NCI-H345 treated with DMSO at 0.1 percent for 48 hours (cell line): Measurements from ENCODE around the gene ABCC4.
"Not testable (repeated sequence)": the region's sequence is repeated elsewhere in the genome, so short reads cannot be mapped to it uniquely, and the experiment has no call there.

ENCODE experiments used
- DNase-seq: peaks from one replicate; lab custom pipeline; 2025; ENCODE audit not compliant: unreplicated experiment; lab: John Stamatoyannopoulos, UW

ABCC4 gene

GRCh38 chr13:95174517-95174916, 126.7 kb downstream of the ABCC4 start:
- DNase-seq, result no peak

GRCh38 chr13:95168191-95168590, 133.1 kb downstream of the ABCC4 start:
- DNase-seq, result no peak

- not testable (repeated sequence) for DNase-seq
Measured at GRCh38 chr13:95167003-95167402, 134.2 kb downstream of the ABCC4 start.

GRCh38 chr13:95164830-95165229, 136.4 kb downstream of the ABCC4 start:
- DNase-seq, result no peak

GRCh38 chr13:95160112-95160906, 140.9 kb downstream of the ABCC4 start:
- peak; percentile 13 for DNase-seq

- no peak for DNase-seq
Measured at GRCh38 chr13:95159458-95159857, 141.8 kb downstream of the ABCC4 start.

- peak; percentile 34 for DNase-seq
Measured at GRCh38 chr13:95156208-95156607, 145.0 kb downstream of the ABCC4 start.

- DNase-seq, result peak; percentile 16
Measured at GRCh38 chr13:95155504-95155903, 145.7 kb downstream of the ABCC4 start.

- DNase-seq, result no peak
Measured at GRCh38 chr13:95155093-95155492, 146.2 kb downstream of the ABCC4 start.

- DNase-seq, result peak; percentile 33
Measured at GRCh38 chr13:95154413-95154886, 146.8 kb downstream of the ABCC4 start.

- DNase-seq, result no peak
Measured at GRCh38 chr13:95153647-95154412, 147.4 kb downstream of the ABCC4 start.

GRCh38 chr13:95151942-95152587, 149.2 kb downstream of the ABCC4 start:
- DNase-seq, result no peak

GRCh38 chr13:95150555-95150954, 150.7 kb downstream of the ABCC4 start:
- no peak for DNase-seq

GRCh38 chr13:95146486-95146885, 154.8 kb downstream of the ABCC4 start:
- DNase-seq, result no peak

- DNase-seq, result no peak
Measured at GRCh38 chr13:95145587-95145986, 155.7 kb downstream of the ABCC4 start.

GRCh38 chr13:95140502-95140901, 160.7 kb downstream of the ABCC4 start:
- DNase-seq, result no peak

GRCh38 chr13:95138876-95139585, 162.2 kb downstream of the ABCC4 start:
- DNase-seq, result no peak

GRCh38 chr13:95137096-95137495, 164.2 kb downstream of the ABCC4 start:
- DNase-seq, result no peak

GRCh38 chr13:95136638-95137037, 164.6 kb downstream of the ABCC4 start:
- DNase-seq, result no peak

GRCh38 chr13:95133498-95133897, 167.8 kb downstream of the ABCC4 start:
- no peak for DNase-seq

- no peak for DNase-seq
Measured at GRCh38 chr13:95129004-95129403, 172.2 kb downstream of the ABCC4 start.
